HEK293 (cell line): ENCODE measurements around the gene GIGYF1.
A peak's percentile ranks its signal among the peaks of the same experiment; 100 is the strongest.

Experiments used
- GLIS2 ChIP-seq: fragments of 450-650 bp; formaldehyde crosslinking; IDR thresholded peaks from 2 replicates; pipeline ENCODE4 v1.5.1; 2016; ENCODE audit warnings: missing biosample characterization, missing genetic modification characterization
- KLF1 ChIP-seq: fragments of 450-650 bp; formaldehyde crosslinking; IDR thresholded peaks from 2 replicates; pipeline ENCODE4 v1.5.1; 2016; ENCODE audit warnings: missing biosample characterization, missing genetic modification characterization
- MYNN ChIP-seq: fragments of 450-650 bp; formaldehyde crosslinking; IDR thresholded peaks from 2 replicates; pipeline ENCODE4 v1.5.1; 2016; ENCODE audit warnings: missing biosample characterization, missing genetic modification characterization, borderline replicate concordance
- SP2 ChIP-seq: fragments of 450-650 bp; formaldehyde crosslinking; IDR thresholded peaks from 2 replicates; pipeline ENCODE4 v1.5.1; 2016; ENCODE audit warnings: missing biosample characterization, missing genetic modification characterization
- ZFP41 ChIP-seq: fragments of 450-650 bp; formaldehyde crosslinking; IDR thresholded peaks from 2 replicates; pipeline ENCODE4 v1.5.1; 2016; ENCODE audit warnings: missing biosample characterization, missing genetic modification characterization, borderline replicate concordance
- ZIC2 ChIP-seq: fragments of 450-650 bp; formaldehyde crosslinking; IDR thresholded peaks from 2 replicates; pipeline ENCODE4 v1.5.1; 2016; ENCODE audit warnings: missing biosample characterization, missing genetic modification characterization
- ZNF132 ChIP-seq: fragments of 450-650 bp; formaldehyde crosslinking; IDR thresholded peaks from 2 replicates; pipeline ENCODE4 v1.5.1; 2017; ENCODE audit warnings: missing biosample characterization, missing genetic modification characterization, borderline replicate concordance
- ZNF146 ChIP-seq: fragments of 450-650 bp; formaldehyde crosslinking; IDR thresholded peaks from 2 replicates; pipeline ENCODE4 v1.5.1; 2016; ENCODE audit warnings: missing biosample characterization, missing genetic modification characterization
- ZNF184 ChIP-seq: fragments of 450-650 bp; IDR thresholded peaks from 2 replicates; pipeline ENCODE4 v1.5.1; 2018; ENCODE audit warnings: missing biosample characterization, mild to moderate bottlenecking, missing genetic modification characterization
- ZNF223 ChIP-seq: fragments of 450-650 bp; formaldehyde crosslinking; IDR thresholded peaks from 2 replicates; pipeline ENCODE4 v1.5.1; 2016; ENCODE audit warnings: missing biosample characterization, missing genetic modification characterization
- ZNF335 ChIP-seq: fragments of 450-650 bp; formaldehyde crosslinking; conservative IDR thresholded peaks from 2 replicates; pipeline ENCODE4 v1.5.1; 2016; ENCODE audit warnings: missing biosample characterization, missing genetic modification characterization
- ZNF37A ChIP-seq: fragments of 450-650 bp; IDR thresholded peaks from 2 replicates; pipeline ENCODE4 v1.5.1; 2018; ENCODE audit warnings: missing biosample characterization, missing genetic modification characterization
- ZNF391 ChIP-seq: fragments of 450-650 bp; formaldehyde crosslinking; IDR thresholded peaks from 2 replicates; pipeline ENCODE4 v1.5.1; 2016; ENCODE audit warnings: low read depth, missing biosample characterization, missing genetic modification characterization, borderline replicate concordance
- ZNF416 ChIP-seq: fragments of 450-650 bp; formaldehyde crosslinking; IDR thresholded peaks from 2 replicates; pipeline ENCODE4 v1.5.1; 2016; ENCODE audit warnings: missing biosample characterization, missing genetic modification characterization
- ZNF423 ChIP-seq: fragments of 450-650 bp; formaldehyde crosslinking; IDR thresholded peaks from 2 replicates; pipeline ENCODE4 v1.5.1; 2016; ENCODE audit warnings: missing biosample characterization, missing genetic modification characterization
- ZNF426 ChIP-seq: fragments of 450-650 bp; formaldehyde crosslinking; IDR thresholded peaks from 2 replicates; pipeline ENCODE4 v1.5.1; 2017; ENCODE audit warnings: missing biosample characterization, missing genetic modification characterization, mild to moderate bottlenecking, inconsistent platforms, moderate library complexity
- ZNF473 ChIP-seq: fragments of 450-650 bp; formaldehyde crosslinking; IDR thresholded peaks from 2 replicates; pipeline ENCODE4 v1.5.1; 2017; ENCODE audit warnings: missing biosample characterization, missing genetic modification characterization
- ZNF501 ChIP-seq: fragments of 450-650 bp; formaldehyde crosslinking; IDR thresholded peaks from 2 replicates; pipeline ENCODE4 v1.5.1; 2016; ENCODE audit warnings: missing biosample characterization, missing genetic modification characterization
- ZNF510 ChIP-seq: fragments of 450-650 bp; formaldehyde crosslinking; IDR thresholded peaks from 2 replicates; pipeline ENCODE4 v1.5.1; 2018; ENCODE audit warnings: mild to moderate bottlenecking, missing genetic modification characterization, missing biosample characterization; ENCODE audit not compliant: insufficient replicate concordance
- ZNF521 ChIP-seq: fragments of 450-650 bp; formaldehyde crosslinking; IDR thresholded peaks from 2 replicates; pipeline ENCODE4 v1.5.1; 2017; ENCODE audit warnings: missing biosample characterization, mild to moderate bottlenecking, missing genetic modification characterization
- ZNF777 ChIP-seq: fragments of 450-650 bp; formaldehyde crosslinking; IDR thresholded peaks from 2 replicates; pipeline ENCODE4 v1.5.1; 2017; ENCODE audit warnings: missing biosample characterization, missing genetic modification characterization, borderline replicate concordance
- TF ChIP-seq, protein P1 (sequence below): fragments of 450-650 bp; formaldehyde crosslinking; IDR thresholded peaks from 2 replicates; pipeline ENCODE4 v1.5.1; 2016; ENCODE audit warnings: missing biosample characterization, missing genetic modification characterization
- TF ChIP-seq, protein P2 (sequence below): fragments of 450-650 bp; IDR thresholded peaks from 2 replicates; pipeline ENCODE4 v1.5.1; 2018; ENCODE audit warnings: missing biosample characterization, mild to moderate bottlenecking, missing genetic modification characterization
- TF ChIP-seq, protein P3 (sequence below): fragments of 450-650 bp; formaldehyde crosslinking; IDR thresholded peaks from 2 replicates; pipeline ENCODE4 v1.5.1; 2016; ENCODE audit warnings: missing biosample characterization, missing genetic modification characterization, low read depth
- TF ChIP-seq, protein P4 (sequence below): fragments of 450-650 bp; formaldehyde crosslinking; optimal IDR thresholded peaks from 2 replicates; pipeline ENCODE3; 2016; ENCODE audit warnings: missing biosample characterization, mild to moderate bottlenecking, missing genetic modification characterization
- TF ChIP-seq, protein P5 (sequence below): fragments of 450-650 bp; formaldehyde crosslinking; IDR thresholded peaks from 2 replicates; pipeline ENCODE4 v1.5.1; 2016; ENCODE audit warnings: missing biosample characterization, missing genetic modification characterization
- TF ChIP-seq, protein P6 (sequence below): fragments of 450-650 bp; formaldehyde crosslinking; IDR thresholded peaks from 2 replicates; pipeline ENCODE4 v1.5.1; 2016; ENCODE audit warnings: missing biosample characterization, missing genetic modification characterization
- TF ChIP-seq, protein P7 (sequence below): fragments of 450-650 bp; formaldehyde crosslinking; IDR thresholded peaks from 2 replicates; pipeline ENCODE4 v1.5.1; 2016; ENCODE audit warnings: missing biosample characterization, missing genetic modification characterization

Gene GIGYF1

DNA sequence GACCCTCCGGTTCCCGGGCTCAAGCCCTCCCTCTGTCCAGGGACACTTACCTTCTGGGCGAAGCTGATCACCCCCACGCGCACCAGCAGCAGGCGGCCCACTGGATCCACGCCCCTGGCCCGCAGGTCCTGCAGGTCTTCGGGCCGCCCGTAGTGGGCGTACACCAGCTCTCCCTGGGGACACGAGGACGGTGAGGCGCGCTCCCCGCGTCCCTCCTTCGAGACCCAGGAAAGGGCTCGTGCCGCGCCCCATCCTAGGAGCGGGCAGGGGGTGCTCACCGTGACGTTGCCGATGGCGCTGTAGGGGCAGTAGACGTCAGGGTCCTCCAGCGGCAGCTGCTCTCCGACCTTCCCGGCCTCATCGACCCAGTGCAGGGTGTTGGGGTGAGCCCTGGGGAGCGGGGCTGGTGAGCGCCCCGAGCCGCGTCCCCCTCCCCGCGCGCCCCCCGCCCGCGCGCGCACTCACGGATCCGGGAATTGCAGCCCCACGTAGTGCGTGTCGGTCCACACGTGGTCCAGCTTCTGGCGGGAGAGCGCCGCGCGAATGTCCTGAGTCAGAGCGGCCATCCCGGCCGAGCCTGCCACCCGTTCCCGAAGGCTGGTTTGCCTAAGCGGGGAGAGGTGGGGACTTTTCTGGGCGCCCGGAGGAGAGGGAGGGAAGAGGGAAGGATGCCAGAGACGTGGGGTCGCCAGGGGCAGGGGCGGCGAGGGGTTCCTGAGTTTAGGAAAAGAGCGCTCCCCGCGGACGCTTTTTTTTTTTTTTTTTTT is 60.9 kb downstream of the GIGYF1 start (continued):
- TF ChIP-seq, protein P1, sequence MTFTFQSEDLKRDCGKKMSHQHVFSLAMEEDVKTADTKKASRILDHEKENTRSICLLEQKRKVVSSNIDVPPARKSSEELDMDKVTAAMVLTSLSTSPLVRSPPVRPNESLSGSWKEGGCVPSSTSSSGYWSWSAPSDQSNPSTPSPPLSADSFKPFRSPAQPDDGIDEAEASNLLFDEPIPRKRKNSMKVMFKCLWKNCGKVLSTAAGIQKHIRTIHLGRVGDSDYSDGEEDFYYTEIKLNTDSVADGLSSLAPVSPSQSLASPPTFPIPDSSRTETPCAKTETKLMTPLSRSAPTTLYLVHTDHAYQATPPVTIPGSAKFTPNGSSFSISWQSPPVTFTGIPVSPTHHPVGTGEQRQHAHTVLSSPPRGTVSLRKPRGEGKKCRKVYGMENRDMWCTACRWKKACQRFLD (tag by site-specific recombination), result no peak
- TF ChIP-seq ZNF146, result no peak
- TF ChIP-seq ZNF223, result no peak
- TF ChIP-seq ZNF423 (tag by site-specific recombination), result peak; percentile 48; the same call in 1 of the 2 replicates
- TF ChIP-seq GLIS2 (tag by site-specific recombination), result peak; percentile 41; the same call in 1 of the 2 replicates
- TF ChIP-seq, protein P2, sequence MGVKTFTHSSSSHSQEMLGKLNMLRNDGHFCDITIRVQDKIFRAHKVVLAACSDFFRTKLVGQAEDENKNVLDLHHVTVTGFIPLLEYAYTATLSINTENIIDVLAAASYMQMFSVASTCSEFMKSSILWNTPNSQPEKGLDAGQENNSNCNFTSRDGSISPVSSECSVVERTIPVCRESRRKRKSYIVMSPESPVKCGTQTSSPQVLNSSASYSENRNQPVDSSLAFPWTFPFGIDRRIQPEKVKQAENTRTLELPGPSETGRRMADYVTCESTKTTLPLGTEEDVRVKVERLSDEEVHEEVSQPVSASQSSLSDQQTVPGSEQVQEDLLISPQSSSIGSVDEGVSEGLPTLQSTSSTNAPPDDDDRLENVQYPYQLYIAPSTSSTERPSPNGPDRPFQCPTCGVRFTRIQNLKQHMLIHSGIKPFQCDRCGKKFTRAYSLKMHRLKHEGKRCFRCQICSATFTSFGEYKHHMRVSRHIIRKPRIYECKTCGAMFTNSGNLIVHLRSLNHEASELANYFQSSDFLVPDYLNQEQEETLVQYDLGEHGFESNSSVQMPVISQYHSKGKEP (tag by site-specific recombination), result no peak
- 0 out of 2 replicates have a peak, but pooled peaks have one; percentile 12 for TF ChIP-seq SP2
- TF ChIP-seq ZNF184 (tag by site-specific recombination), result no peak
- TF ChIP-seq ZNF777 (tag by site-specific recombination), result no peak
- no peak for TF ChIP-seq ZNF426
- peak; percentile 45 for TF ChIP-seq ZNF335
- no peak for TF ChIP-seq MYNN
- no peak for TF ChIP-seq ZNF521 (tag by site-specific recombination)
- TF ChIP-seq ZNF37A (tag by site-specific recombination), result no peak
- no peak for TF ChIP-seq ZNF391 (tag by site-specific recombination)
- TF ChIP-seq, protein P3, sequence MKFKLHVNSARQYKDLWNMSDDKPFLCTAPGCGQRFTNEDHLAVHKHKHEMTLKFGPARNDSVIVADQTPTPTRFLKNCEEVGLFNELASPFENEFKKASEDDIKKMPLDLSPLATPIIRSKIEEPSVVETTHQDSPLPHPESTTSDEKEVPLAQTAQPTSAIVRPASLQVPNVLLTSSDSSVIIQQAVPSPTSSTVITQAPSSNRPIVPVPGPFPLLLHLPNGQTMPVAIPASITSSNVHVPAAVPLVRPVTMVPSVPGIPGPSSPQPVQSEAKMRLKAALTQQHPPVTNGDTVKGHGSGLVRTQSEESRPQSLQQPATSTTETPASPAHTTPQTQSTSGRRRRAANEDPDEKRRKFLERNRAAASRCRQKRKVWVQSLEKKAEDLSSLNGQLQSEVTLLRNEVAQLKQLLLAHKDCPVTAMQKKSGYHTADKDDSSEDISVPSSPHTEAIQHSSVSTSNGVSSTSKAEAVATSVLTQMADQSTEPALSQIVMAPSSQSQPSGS (tag by site-specific recombination), result no peak
- 0 out of 2 replicates have a peak, but pooled peaks have one; percentile 12 for TF ChIP-seq KLF1
- no peak for TF ChIP-seq ZNF510 (tag by site-specific recombination)
- TF ChIP-seq ZNF501, result no peak
- TF ChIP-seq, protein P4, sequence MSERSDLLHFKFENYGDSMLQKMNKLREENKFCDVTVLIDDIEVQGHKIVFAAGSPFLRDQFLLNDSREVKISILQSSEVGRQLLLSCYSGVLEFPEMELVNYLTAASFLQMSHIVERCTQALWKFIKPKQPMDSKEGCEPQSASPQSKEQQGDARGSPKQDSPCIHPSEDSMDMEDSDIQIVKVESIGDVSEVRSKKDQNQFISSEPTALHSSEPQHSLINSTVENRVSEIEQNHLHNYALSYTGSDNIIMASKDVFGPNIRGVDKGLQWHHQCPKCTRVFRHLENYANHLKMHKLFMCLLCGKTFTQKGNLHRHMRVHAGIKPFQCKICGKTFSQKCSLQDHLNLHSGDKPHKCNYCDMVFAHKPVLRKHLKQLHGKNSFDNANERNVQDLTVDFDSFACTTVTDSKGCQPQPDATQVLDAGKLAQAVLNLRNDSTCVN, result peak; percentile 76
- TF ChIP-seq, protein P5, sequence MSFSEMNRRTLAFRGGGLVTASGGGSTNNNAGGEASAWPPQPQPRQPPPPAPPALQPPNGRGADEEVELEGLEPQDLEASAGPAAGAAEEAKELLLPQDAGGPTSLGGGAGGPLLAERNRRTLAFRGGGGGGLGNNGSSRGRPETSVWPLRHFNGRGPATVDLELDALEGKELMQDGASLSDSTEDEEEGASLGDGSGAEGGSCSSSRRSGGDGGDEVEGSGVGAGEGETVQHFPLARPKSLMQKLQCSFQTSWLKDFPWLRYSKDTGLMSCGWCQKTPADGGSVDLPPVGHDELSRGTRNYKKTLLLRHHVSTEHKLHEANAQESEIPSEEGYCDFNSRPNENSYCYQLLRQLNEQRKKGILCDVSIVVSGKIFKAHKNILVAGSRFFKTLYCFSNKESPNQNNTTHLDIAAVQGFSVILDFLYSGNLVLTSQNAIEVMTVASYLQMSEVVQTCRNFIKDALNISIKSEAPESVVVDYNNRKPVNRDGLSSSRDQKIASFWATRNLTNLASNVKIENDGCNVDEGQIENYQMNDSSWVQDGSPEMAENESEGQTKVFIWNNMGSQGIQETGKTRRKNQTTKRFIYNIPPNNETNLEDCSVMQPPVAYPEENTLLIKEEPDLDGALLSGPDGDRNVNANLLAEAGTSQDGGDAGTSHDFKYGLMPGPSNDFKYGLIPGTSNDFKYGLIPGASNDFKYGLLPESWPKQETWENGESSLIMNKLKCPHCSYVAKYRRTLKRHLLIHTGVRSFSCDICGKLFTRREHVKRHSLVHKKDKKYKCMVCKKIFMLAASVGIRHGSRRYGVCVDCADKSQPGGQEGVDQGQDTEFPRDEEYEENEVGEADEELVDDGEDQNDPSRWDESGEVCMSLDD (tag by site-specific recombination), result peak; percentile 70
- no peak for TF ChIP-seq ZNF416
- no peak for TF ChIP-seq ZNF132
- TF ChIP-seq, protein P6, sequence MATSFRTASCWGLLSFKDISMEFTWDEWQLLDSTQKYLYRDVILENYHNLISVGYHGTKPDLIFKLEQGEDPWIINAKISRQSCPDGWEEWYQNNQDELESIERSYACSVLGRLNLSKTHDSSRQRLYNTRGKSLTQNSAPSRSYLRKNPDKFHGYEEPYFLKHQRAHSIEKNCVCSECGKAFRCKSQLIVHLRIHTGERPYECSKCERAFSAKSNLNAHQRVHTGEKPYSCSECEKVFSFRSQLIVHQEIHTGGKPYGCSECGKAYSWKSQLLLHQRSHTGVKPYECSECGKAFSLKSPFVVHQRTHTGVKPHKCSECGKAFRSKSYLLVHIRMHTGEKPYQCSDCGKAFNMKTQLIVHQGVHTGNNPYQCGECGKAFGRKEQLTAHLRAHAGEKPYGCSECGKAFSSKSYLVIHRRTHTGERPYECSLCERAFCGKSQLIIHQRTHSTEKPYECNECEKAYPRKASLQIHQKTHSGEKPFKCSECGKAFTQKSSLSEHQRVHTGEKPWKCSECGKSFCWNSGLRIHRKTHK (tag by site-specific recombination), result no peak
- TF ChIP-seq ZNF473 (tag by site-specific recombination), result no peak
- TF ChIP-seq ZIC2 (tag by site-specific recombination), result 0 out of 2 replicates have a peak, but pooled peaks have one; percentile 16
- no peak for TF ChIP-seq ZFP41 (tag by site-specific recombination)
- TF ChIP-seq, protein P7, sequence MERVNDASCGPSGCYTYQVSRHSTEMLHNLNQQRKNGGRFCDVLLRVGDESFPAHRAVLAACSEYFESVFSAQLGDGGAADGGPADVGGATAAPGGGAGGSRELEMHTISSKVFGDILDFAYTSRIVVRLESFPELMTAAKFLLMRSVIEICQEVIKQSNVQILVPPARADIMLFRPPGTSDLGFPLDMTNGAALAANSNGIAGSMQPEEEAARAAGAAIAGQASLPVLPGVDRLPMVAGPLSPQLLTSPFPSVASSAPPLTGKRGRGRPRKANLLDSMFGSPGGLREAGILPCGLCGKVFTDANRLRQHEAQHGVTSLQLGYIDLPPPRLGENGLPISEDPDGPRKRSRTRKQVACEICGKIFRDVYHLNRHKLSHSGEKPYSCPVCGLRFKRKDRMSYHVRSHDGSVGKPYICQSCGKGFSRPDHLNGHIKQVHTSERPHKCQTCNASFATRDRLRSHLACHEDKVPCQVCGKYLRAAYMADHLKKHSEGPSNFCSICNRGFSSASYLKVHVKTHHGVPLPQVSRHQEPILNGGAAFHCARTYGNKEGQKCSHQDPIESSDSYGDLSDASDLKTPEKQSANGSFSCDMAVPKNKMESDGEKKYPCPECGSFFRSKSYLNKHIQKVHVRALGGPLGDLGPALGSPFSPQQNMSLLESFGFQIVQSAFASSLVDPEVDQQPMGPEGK, result peak; percentile 38
